ENCODE results near the gene ZFC3H1.
"Not testable (repeated sequence)": the region's sequence is repeated elsewhere in the genome, so short reads cannot be mapped to it uniquely, and the experiment has no call there.

ZFC3H1 gene

DNA sequence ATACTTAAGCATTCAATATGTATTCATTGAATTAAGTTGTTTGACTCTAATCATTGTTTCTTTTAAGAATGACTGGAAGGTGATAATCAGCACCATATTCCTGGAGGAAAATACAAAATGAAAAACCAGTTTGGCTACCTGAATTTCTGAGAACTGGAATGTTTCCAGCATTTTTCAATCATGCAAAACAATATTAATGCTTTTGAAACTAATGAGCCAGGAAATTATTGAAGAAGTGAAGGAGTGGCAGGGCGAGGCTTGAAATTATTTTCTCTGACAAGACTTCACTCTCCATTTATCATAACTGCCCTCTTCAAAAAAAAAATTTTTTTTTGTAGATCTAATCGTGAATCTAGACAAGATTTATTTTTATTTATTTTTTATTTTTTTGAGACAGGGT is 41.3 kb upstream of the ZFC3H1 start:
- Histone ChIP-seq H4K20me1 (ENCODE audit: insufficient read depth, low read length, poor library complexity, severe bottlenecking) (no peaks in the 10 kb centered on the region), H3K4me3 (ENCODE audit: low read length, poor library complexity, severe bottlenecking) (no peak overlapping the region), H3K4me1 (ENCODE audit: insufficient read depth, low read length, poor library complexity, severe bottlenecking) (no peaks in the 10 kb centered on the region), H3K79me2 (ENCODE audit: insufficient read depth, low read length) (no peaks in the 10 kb centered on the region), H3K4me2 (ENCODE audit: low read depth, low read length, poor library complexity, severe bottlenecking) (no peak overlapping the region), H3K9me2 (replicated peaks; ENCODE audit: low read depth, low read length) (no peaks in the 10 kb centered on the region), H2AFZ (ENCODE audit: low read length) (no peak overlapping the region), H3K27me3 (ENCODE audit: insufficient read depth, low read length, poor library complexity, severe bottlenecking) (no peaks in the 10 kb centered on the region), H3K9ac (ENCODE audit: low read depth, low read length, poor library complexity, severe bottlenecking) (no peak overlapping the region), H3K9me3 (ENCODE audit: insufficient read depth, low read depth, low read length) (no peaks in the 10 kb centered on the region), H3F3A (ENCODE audit: low read depth) (no peaks in the 10 kb centered on the region), H3K36me3 (ENCODE audit: insufficient read depth, low read length) (peaks cover 14% of the 10 kb centered on the region; the same call in 1 of the 2 replicates)
- no peak for TF ChIP-seq EZH2phosphoT487 (IDR thresholded peaks at IDR 0.05; ENCODE audit: borderline replicate concordance)
- TF ChIP-seq, protein P1, sequence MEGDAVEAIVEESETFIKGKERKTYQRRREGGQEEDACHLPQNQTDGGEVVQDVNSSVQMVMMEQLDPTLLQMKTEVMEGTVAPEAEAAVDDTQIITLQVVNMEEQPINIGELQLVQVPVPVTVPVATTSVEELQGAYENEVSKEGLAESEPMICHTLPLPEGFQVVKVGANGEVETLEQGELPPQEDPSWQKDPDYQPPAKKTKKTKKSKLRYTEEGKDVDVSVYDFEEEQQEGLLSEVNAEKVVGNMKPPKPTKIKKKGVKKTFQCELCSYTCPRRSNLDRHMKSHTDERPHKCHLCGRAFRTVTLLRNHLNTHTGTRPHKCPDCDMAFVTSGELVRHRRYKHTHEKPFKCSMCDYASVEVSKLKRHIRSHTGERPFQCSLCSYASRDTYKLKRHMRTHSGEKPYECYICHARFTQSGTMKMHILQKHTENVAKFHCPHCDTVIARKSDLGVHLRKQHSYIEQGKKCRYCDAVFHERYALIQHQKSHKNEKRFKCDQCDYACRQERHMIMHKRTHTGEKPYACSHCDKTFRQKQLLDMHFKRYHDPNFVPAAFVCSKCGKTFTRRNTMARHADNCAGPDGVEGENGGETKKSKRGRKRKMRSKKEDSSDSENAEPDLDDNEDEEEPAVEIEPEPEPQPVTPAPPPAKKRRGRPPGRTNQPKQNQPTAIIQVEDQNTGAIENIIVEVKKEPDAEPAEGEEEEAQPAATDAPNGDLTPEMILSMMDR (conservative IDR thresholded peaks at IDR 0.05; ENCODE audit: low read length), result no peak

- TF ChIP-seq EZH2phosphoT487 (IDR thresholded peaks at IDR 0.05; ENCODE audit: borderline replicate concordance), result no peak
- TF ChIP-seq, protein P1 (conservative IDR thresholded peaks at IDR 0.05; ENCODE audit: low read length), result no peak
- Histone ChIP-seq H2AFZ (ENCODE audit: low read length) (no peak overlapping the region), H3K79me2 (ENCODE audit: insufficient read depth, low read length) (no peaks in the 10 kb centered on the region), H3K4me2 (ENCODE audit: low read depth, low read length, poor library complexity, severe bottlenecking) (no peak overlapping the region), H3K9me2 (replicated peaks; ENCODE audit: low read depth, low read length) (no peaks in the 10 kb centered on the region), H3K27me3 (ENCODE audit: insufficient read depth, low read length, poor library complexity, severe bottlenecking) (no peaks in the 10 kb centered on the region), H3K9ac (ENCODE audit: low read depth, low read length, poor library complexity, severe bottlenecking) (no peak overlapping the region), H3K4me1 (ENCODE audit: insufficient read depth, low read length, poor library complexity, severe bottlenecking) (no peaks in the 10 kb centered on the region), H3F3A (ENCODE audit: low read depth) (no peaks in the 10 kb centered on the region), H3K36me3 (ENCODE audit: insufficient read depth, low read length) (peaks cover 30% of the 10 kb centered on the region; the same call in 1 of the 2 replicates), H4K20me1 (ENCODE audit: insufficient read depth, low read length, poor library complexity, severe bottlenecking) (no peaks in the 10 kb centered on the region), H3K9me3 (ENCODE audit: insufficient read depth, low read depth, low read length) (no peaks in the 10 kb centered on the region), H3K4me3 (ENCODE audit: low read length, poor library complexity, severe bottlenecking) (no peak overlapping the region)
These were observed 39.6 kb upstream of the ZFC3H1 start for GRCh38 chr12:71703206-71703605.

DNA sequence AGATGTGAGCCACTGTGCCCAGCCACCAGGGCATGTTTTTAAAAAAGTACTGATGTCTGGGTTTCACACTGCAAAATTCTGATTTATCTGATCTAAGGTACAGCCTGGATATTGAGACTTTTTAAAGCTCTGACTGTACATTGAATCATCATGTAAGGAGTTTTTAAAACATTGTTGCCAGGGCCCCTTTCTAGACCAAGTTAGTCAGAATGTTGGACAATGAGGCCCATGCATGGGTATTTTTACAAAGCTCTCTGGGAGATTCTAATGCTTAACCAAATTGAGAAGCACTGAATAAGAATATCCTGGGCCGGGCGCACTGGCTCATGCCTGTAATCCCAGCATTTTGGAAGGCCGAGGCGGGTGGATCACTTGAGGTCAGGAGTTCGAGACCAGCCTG is 38.9 kb upstream of the ZFC3H1 start:
- Histone ChIP-seq H3K79me2 (ENCODE audit: insufficient read depth, low read length) (no peaks in the 10 kb centered on the region), H3K9ac (ENCODE audit: low read depth, low read length, poor library complexity, severe bottlenecking) (no peak overlapping the region), H3K9me2 (replicated peaks; ENCODE audit: low read depth, low read length) (no peaks in the 10 kb centered on the region), H3F3A (ENCODE audit: low read depth) (no peaks in the 10 kb centered on the region), H2AFZ (ENCODE audit: low read length) (no peak overlapping the region), H3K4me3 (ENCODE audit: low read length, poor library complexity, severe bottlenecking) (no peak overlapping the region), H3K9me3 (ENCODE audit: insufficient read depth, low read depth, low read length) (no peaks in the 10 kb centered on the region), H3K4me2 (ENCODE audit: low read depth, low read length, poor library complexity, severe bottlenecking) (no peak overlapping the region), H4K20me1 (ENCODE audit: insufficient read depth, low read length, poor library complexity, severe bottlenecking) (no peaks in the 10 kb centered on the region), H3K36me3 (ENCODE audit: insufficient read depth, low read length) (peaks cover 36% of the 10 kb centered on the region; the same call in 1 of the 2 replicates), H3K4me1 (ENCODE audit: insufficient read depth, low read length, poor library complexity, severe bottlenecking) (no peaks in the 10 kb centered on the region), H3K27me3 (ENCODE audit: insufficient read depth, low read length, poor library complexity, severe bottlenecking) (no peaks in the 10 kb centered on the region)
- TF ChIP-seq, protein P1 (conservative IDR thresholded peaks at IDR 0.05; ENCODE audit: low read length), result no peak
- no peak for TF ChIP-seq EZH2phosphoT487 (IDR thresholded peaks at IDR 0.05; ENCODE audit: borderline replicate concordance)

GRCh38 chr12:71702181-71702580 is 38.5 kb upstream of the ZFC3H1 start:
- H2AFZ ChIP-seq (ENCODE audit: low read length); H3K4me1 ChIP-seq (ENCODE audit: insufficient read depth, low read length, poor library complexity, severe bottlenecking); H3K9me2 ChIP-seq (replicated peaks; ENCODE audit: low read depth, low read length); H4K20me1 ChIP-seq (ENCODE audit: insufficient read depth, low read length, poor library complexity, severe bottlenecking); H3F3A ChIP-seq (ENCODE audit: low read depth); H3K27me3 ChIP-seq (ENCODE audit: insufficient read depth, low read length, poor library complexity, severe bottlenecking); H3K9ac ChIP-seq (ENCODE audit: low read depth, low read length, poor library complexity, severe bottlenecking); H3K4me2 ChIP-seq (ENCODE audit: low read depth, low read length, poor library complexity, severe bottlenecking); H3K79me2 ChIP-seq (ENCODE audit: insufficient read depth, low read length); H3K9me3 ChIP-seq (ENCODE audit: insufficient read depth, low read depth, low read length); H3K4me3 ChIP-seq (ENCODE audit: low read length, poor library complexity, severe bottlenecking): not testable (repeated sequence)
- peaks cover 40% of the 10 kb centered on the region for H3K36me3 ChIP-seq (ENCODE audit: insufficient read depth, low read length)
